ENCODE results near the gene SLC9A3.

- TF ChIP-seq, protein P1, sequence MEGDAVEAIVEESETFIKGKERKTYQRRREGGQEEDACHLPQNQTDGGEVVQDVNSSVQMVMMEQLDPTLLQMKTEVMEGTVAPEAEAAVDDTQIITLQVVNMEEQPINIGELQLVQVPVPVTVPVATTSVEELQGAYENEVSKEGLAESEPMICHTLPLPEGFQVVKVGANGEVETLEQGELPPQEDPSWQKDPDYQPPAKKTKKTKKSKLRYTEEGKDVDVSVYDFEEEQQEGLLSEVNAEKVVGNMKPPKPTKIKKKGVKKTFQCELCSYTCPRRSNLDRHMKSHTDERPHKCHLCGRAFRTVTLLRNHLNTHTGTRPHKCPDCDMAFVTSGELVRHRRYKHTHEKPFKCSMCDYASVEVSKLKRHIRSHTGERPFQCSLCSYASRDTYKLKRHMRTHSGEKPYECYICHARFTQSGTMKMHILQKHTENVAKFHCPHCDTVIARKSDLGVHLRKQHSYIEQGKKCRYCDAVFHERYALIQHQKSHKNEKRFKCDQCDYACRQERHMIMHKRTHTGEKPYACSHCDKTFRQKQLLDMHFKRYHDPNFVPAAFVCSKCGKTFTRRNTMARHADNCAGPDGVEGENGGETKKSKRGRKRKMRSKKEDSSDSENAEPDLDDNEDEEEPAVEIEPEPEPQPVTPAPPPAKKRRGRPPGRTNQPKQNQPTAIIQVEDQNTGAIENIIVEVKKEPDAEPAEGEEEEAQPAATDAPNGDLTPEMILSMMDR (IDR thresholded peaks at IDR 0.05), result no peak
- TF ChIP-seq POLR2A (IDR thresholded peaks at IDR 0.05), result no peak
These were observed 24.0 kb upstream of the SLC9A3 start for GRCh38 chr5:548256-548655.
